GM12892 (cell line): ENCODE measurements around the gene KCNJ5.

ENCODE experiments used
- POLR2A ChIP-seq: IDR thresholded peaks from 2 replicates; pipeline ENCODE4 v1.6.1; 2011; ENCODE audit warnings: low read depth, low read length, control low read depth
- POLR2AphosphoS5 ChIP-seq: IDR thresholded peaks from 2 replicates; pipeline ENCODE4 v1.6.1; 2011; ENCODE audit warnings: low read depth, low read length, control low read depth
- TAF1 ChIP-seq: IDR thresholded peaks from 2 replicates; pipeline ENCODE4 v1.6.1; 2011; ENCODE audit warnings: low read depth, mild to moderate bottlenecking, control low read depth, low read length, borderline replicate concordance

DNA sequence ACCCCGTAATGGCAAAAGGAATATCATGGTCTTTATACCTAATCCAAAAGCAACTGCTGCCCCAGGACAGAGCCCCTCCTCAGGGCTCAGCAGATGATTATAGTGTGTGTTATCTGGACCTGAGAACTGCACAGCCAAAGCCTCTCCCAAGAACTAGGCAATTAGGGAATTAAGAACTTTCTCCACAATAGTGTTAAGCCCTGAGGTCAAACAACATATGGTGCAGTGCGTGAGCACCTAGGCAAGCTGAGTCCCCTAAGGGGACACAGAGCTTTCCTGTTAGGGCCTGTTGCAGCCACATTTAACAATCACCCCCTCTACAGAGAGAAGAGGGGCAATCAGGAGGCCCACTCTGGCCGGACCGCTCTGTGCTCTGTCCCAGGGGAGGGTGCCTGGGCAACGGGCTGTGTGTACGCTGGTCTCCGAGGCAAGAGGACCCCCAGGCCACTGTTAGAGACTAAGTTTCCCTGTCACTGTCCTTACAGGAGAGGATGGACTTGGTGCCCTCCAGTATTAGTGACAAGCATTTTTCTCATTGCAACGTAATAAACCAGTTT lies 1.4 kb upstream of the KCNJ5 start:
- TF ChIP-seq POLR2AphosphoS5 (no peak), POLR2A (no peak), TAF1 (no peak)
